AG04449 (cell line): ENCODE data around the gene DAB1.

Source experiments
- CTCF ChIA-PET: fragments of 350-600 bp; formaldehyde crosslinking; extraction: SDS; loops from one replicate; lab custom pipeline; 2021; ENCODE audit warnings: antibody characterized with exemption; lab: Yijun Ruan, JAX
- POLR2A ChIA-PET: fragments of 400-600, 350-600 bp; formaldehyde crosslinking; extraction: SDS; loops from one replicate; lab custom pipeline; 2020; ENCODE audit warnings: antibody characterized with exemption, inconsistent platforms; lab: Yijun Ruan, JAX
- DNase-seq: peaks from one replicate; pipeline ENCODE4 v3.0.0-alpha.2; 2010; ENCODE audit warnings: low read depth, low spot score
- H3K4me3 ChIP-seq: 2 replicates; pipeline ENCODE4 v1.5.1; 2011; ENCODE audit warnings: low read depth, mild to moderate bottlenecking, control low read depth, low read length
- CTCF ChIP-seq: IDR thresholded peaks from one replicate; pipeline ENCODE4 v1.5.1; 2011; ENCODE audit warnings: mild to moderate bottlenecking, moderate library complexity, low read length, control low read depth, inconsistent platforms; ENCODE audit not compliant: insufficient read depth; ENCODE audit errors: missing control alignments

Gene DAB1

GRCh38 chr1:57281324-57281723 lies 142.5 kb downstream of the DAB1 start:
- no peak overlapping the region for H3K4me3 ChIP-seq
- ChIA-PET POLR2A (no interaction called here), CTCF (no interaction called here)
- DNase-seq: no peak
- TF ChIP-seq CTCF: no peak

GRCh38 chr1:57279909-57280666 lies 143.8 kb downstream of the DAB1 start:
- CTCF ChIA-PET: no interaction called here
- H3K4me3 ChIP-seq: no peak overlapping the region
- DNase-seq: no peak
- POLR2A ChIA-PET: no interaction called here
- TF ChIP-seq CTCF: no peak

- no peak for TF ChIP-seq CTCF
- no peak for DNase-seq
- CTCF ChIA-PET: no interaction called here
- no peak overlapping the region for H3K4me3 ChIP-seq
- POLR2A ChIA-PET: no interaction called here
Observed at GRCh38 chr1:57278558-57278957, 145.3 kb downstream of the DAB1 start.

- TF ChIP-seq CTCF: no peak
- H3K4me3 ChIP-seq: no peak overlapping the region
- no peak for DNase-seq
- ChIA-PET POLR2A (no interaction called here), CTCF (no interaction called here)
Observed at GRCh38 chr1:57277681-57278080, 146.2 kb downstream of the DAB1 start.

- no peak overlapping the region for H3K4me3 ChIP-seq
- POLR2A ChIA-PET: no interaction called here
- CTCF ChIA-PET: no interaction called here
- DNase-seq: no peak
- TF ChIP-seq CTCF: no peak
Observed at GRCh38 chr1:57276918-57277317, 146.9 kb downstream of the DAB1 start.

GRCh38 chr1:57272601-57273000 lies 151.3 kb downstream of the DAB1 start:
- no peak for DNase-seq
- no peak overlapping the region for H3K4me3 ChIP-seq
- TF ChIP-seq CTCF: no peak
- POLR2A ChIA-PET: no interaction called here
- CTCF ChIA-PET: no interaction called here
